GM15510 (cell line): ENCODE measurements around the gene ABHD16A.
A peak's percentile ranks its signal among the peaks of the same experiment; 100 is the strongest.

Experiments
- POLR2A ChIP-seq: IDR thresholded peaks from 3 replicates; pipeline ENCODE4 v1.6.1; 2011; ENCODE audit warnings: borderline replicate concordance; ENCODE audit not compliant: insufficient read length; ENCODE audit errors: extremely low read depth

Gene ABHD16A

DNA sequence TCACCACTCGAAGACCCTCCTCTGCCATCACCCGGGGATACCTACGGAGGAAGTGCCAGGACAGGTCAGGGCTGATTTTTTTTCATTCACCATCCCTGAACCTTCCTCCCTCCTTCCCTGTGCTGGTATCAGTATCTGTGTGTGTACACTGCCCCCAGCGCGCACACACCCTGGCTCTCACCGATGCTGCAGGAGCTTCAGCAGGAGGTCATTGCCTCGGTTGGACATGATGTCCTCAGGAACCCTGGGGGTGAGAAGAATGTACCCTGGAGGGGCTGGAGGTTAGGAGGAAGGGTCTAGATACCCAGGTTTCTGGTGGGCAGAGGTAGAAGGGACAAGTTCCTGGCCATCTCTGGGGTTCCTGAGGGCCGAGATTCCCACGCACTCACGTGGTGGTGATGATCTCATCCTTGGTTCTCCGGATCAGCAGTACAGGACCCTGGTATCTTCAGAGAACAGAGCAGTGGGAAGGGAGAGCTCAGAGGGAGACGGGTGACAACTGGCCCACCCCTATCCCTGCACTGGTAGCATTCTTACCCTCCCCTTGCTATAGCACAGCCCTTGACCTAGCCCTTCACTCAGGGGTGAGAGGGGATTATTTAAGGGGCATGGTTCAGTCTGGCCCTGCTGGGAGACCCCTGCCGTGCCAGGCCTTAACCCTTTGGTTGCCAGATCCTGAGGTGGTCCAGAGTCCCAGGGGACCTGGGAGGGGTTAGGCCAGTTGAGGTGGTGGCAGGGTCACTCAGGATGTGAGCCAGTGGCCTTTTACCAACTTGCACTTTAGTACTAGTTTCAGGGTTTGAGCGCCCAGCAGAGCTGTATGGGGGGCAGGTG lies 15.0 kb downstream of the ABHD16A start:
- TF ChIP-seq POLR2A = no peak

GRCh38 chr6:31687321-31687720 lies 15.8 kb downstream of the ABHD16A start:
- TF ChIP-seq POLR2A = no peak

- TF ChIP-seq POLR2A = no peak
These were observed 16.6 kb downstream of the ABHD16A start for GRCh38 chr6:31686483-31686882.

DNA sequence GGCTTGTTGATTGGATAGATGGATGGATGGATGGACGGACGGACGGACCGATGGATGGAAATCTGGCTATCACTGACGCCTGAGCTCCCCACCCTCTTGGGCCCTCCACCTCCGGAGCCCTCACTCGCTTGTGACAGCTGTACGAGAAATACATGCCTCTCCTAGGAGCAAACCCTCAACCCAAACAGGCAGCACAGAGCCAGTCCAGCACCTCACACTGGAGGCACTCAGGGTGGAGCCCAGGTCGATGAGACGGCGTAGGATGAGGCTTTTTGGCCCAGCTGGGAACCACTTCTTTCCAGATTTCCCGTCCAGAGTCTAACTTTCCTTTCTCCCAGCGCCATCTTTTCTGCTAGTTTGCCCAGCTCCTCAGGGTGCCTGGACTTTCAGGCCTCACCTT lies 19.5 kb downstream of the ABHD16A start:
- TF ChIP-seq POLR2A = no peak

- peak; percentile 38 for TF ChIP-seq POLR2A
These were observed 21.9 kb downstream of the ABHD16A start for GRCh38 chr6:31681135-31681671.

- no peak for TF ChIP-seq POLR2A
These were observed 22.6 kb downstream of the ABHD16A start, which contains the start of gene LY6G5C for GRCh38 chr6:31680226-31681134. TSS of gene LY6G5C (minus strand) at chr6:31681067. CDS start at chr6:31680373, 694 bp downstream.

GRCh38 chr6:31677955-31678354 lies 25.2 kb downstream of the ABHD16A start:
- no peak for TF ChIP-seq POLR2A

DNA sequence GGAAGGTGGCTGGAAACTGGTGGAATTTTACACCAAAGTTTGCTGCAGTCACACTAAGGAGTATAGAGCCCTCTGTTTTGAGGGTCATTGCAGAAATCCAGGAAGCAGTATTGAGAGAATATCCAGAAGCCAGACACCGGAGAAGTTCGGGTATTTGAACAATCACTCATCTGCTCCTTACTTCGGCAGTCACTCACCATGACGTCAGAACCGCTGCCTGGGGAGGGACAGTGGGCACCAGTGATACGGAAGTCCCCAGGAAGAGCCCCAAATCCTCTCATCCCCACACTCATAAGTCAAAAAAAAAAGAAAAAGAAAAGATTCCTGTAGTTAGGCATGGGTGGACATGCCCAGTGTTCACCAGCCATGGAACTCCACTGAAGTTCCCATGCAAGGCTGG lies 26.2 kb downstream of the ABHD16A start:
- no peak for TF ChIP-seq POLR2A

- no peak for TF ChIP-seq POLR2A
These were observed 26.7 kb downstream of the ABHD16A start for GRCh38 chr6:31676322-31676903.

DNA sequence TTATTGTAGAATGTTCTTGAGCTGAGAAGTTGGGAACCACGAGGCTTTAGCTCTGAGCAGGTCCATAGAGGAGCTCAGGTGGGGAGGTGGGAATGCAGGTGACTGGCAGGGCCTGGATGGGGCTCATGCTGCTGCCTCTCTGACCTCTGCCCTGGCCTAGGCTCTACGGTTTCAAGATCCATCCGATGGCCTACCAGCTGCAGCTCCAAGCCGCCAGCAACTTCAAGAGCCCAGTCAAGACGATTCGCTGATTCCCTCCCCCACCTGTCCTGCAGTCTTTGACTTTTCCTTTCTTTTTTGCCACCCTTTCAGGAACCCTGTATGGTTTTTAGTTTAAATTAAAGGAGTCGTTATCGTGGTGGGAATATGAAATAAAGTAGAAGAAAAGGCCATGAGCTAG lies 33.4 kb downstream of the ABHD16A start, which contains the start of gene LY6G5B:
LY6G5B (plus strand) TSS at position 301 of the 400 bp plus-strand sequence. CDS start 975 bp downstream, outside the sequence.
- TF ChIP-seq POLR2A = no peak

DNA sequence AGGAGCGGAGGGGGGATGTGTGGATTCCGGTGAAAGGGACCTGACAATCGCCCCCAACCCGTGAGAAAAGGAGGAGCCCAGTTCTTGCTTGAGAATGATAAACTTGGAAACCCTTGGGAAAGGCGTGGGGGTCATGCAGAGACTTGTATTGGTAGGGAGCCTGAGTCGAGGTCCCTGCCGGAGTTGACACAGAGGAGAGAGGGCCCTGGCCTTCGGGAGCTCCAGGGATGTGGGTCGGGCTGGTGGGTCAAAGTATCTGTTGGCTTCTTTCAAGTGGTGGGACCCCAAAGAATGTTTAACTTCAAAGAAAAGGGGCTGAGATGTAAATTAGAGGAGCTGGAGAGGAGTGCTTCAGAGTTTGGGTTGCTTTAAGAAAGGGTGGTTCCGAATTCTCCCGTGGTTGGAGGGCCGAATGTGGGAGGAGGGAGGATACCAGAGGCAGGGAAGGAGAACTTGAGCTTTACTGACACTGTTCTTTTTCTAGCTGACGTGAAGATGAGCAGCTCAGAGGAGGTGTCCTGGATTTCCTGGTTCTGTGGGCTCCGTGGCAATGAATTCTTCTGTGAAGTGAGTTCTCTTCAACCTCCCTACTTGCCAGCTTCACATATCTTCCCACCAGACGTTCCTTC lies 36.7 kb downstream of the ABHD16A start:
- no peak for TF ChIP-seq POLR2A

DNA sequence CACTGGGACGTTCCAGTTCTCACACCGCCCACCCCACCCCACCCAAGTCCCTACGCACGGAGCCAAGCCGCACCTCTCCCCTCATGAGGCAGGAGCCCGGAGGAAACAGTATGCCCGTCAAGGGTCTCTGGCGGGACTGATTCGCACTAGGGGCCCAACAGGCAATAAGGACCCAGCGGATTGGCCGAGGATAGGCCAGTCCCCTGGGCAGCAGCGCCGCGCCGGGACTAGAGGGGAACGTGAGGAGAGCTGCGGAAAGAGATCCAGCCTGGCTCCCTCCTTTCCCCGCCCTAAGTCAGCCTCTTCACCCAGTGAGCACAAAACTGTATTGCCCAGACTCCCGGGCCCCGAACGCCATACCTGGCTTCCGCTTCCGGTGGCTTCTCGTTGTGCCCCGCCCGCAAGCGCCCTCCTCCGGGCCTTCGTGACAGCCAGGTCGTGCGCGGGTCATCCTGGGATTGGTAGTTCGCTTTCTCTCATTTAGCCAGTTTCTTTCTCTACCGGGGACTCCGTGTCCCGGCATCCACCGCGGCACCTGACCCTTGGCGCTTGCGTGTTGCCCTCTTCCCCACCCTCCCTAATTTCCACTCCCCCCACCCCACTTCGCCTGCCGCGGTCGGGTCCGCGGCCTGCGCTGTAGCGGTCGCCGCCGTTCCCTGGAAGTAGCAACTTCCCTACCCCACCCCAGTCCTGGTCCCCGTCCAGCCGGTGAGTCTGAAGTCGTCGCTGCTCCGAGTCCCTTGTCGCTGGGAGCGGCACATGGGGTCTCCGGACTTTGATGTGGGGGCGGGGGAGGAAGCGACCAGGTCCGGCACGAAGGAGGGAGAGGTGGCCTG lies 37.4 kb downstream of the ABHD16A start, which contains the start of gene CSNK2B:
CSNK2B (plus strand) TSS at position 580 of the 836 bp plus-strand sequence. CDS start 752 bp downstream, outside the sequence.
- TF ChIP-seq POLR2A = peak; percentile 79

DNA sequence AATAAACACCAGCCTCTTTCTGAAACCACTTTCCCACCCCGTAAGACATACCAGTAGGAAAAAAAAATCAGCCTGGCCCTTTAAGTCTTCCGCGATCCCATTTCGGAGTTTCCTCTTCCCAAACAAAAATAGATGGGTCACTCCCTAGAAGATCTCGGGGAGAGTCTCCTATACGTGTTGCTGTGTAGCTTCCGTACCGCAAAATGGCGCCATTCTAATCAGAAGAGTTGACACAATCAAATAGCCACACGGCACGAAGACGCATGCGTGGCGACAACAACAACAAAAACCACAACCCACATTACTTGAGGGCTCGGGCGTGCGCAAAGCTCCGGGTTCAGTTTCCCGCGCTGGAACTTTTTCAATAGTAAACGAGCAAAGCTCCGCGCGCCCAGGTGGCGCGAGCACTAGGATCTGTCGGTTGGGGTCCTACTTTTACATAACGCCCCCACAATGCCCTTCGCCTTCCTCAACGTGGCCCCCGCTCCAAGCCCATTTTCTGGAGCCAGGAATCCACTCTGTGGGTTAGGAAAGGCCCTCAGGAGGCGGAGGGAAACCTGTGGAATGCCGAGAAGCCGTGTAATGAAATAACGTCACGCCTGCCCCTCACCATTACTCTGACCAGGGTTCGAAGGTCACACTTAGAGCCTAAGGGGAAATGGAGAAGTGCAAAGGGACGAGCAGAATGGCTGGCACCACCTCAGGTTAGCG lies 38.2 kb downstream of the ABHD16A start, which contains the start of gene GPANK1:
GPANK1 (minus strand) TSS at position 208 of the 711 bp plus-strand sequence. CDS start 519 bp downstream, outside the sequence.
- peak; percentile 19 for TF ChIP-seq POLR2A
